Neural progenitor cell (in vitro differentiated cells): ENCODE measurements around the gene BCAS3. TPM values are rescaled to one million over a fixed set of nuclear protein-coding genes. Genes with fewer than 3 reads are reported as not detected.

Source experiments
- DNase-seq: peaks from one replicate; pipeline ENCODE4 v3.0.0-alpha.2; 2016; ENCODE audit warnings: low spot score
- H2AFZ ChIP-seq: fragments of 200-600 bp; sonication (generic); replicated peaks from 2 replicates; pipeline ENCODE4 v1.6.1; 2016; ENCODE audit warnings: antibody characterized with exemption
- H3F3A ChIP-seq: fragments of 200-600 bp; sonication (generic); 2 replicates; pipeline ENCODE4 v1.6.1; 2016; ENCODE audit warnings: antibody characterized with exemption, low read depth
- H3K27ac ChIP-seq: fragments of 200-600 bp; sonication (generic); 2 replicates; pipeline ENCODE4 v1.5.1; 2016; ENCODE audit warnings: mild to moderate bottlenecking
- H3K27me3 ChIP-seq: fragments of 200-600 bp; sonication (generic); 2 replicates; pipeline ENCODE4 v1.6.1; 2016; ENCODE audit warnings: mild to moderate bottlenecking, moderate library complexity
- H3K36me3 ChIP-seq: fragments of 200-600 bp; sonication (generic); 2 replicates; pipeline ENCODE4 v1.5.1; 2016
- H3K4me1 ChIP-seq: fragments of 200-600 bp; sonication (generic); 2 replicates; pipeline ENCODE4 v1.6.1; 2016; ENCODE audit warnings: mixed run types
- H3K4me2 ChIP-seq: fragments of 200-600 bp; sonication (generic); 2 replicates; pipeline ENCODE4 v1.6.1; 2016
- H3K4me3 ChIP-seq: fragments of 200-600 bp; sonication (generic); 2 replicates; pipeline ENCODE4 v1.5.1; 2016
- H3K79me2 ChIP-seq: fragments of 200-600 bp; sonication (generic); 2 replicates; pipeline ENCODE4 v1.6.1; 2016; ENCODE audit warnings: low read depth
- H3K9ac ChIP-seq: fragments of 200-600 bp; sonication (generic); 2 replicates; pipeline ENCODE4 v1.6.1; 2016
- H3K9me3 ChIP-seq: fragments of 200-600 bp; sonication (generic); 2 replicates; pipeline ENCODE4 v1.5.1; 2016; ENCODE audit warnings: low read depth
- H4K20me1 ChIP-seq: fragments of 200-600 bp; sonication (generic); 2 replicates; pipeline ENCODE4 v1.6.1; 2016; ENCODE audit warnings: low read depth
- H3K27ac Mint-ChIP-seq: 3 replicates; pipeline ENCODE4 v1.8.0; 2021; ENCODE audit warnings: mixed read lengths
- H3K27me3 Mint-ChIP-seq: 2 replicates; pipeline ENCODE4 v1.8.0; 2022; ENCODE audit warnings: low read depth, mild to moderate bottlenecking, inconsistent platforms, moderate library complexity, mixed read lengths; ENCODE audit not compliant: insufficient read depth
- H3K36me3 Mint-ChIP-seq: 3 replicates; pipeline ENCODE4 v1.8.0; 2021; ENCODE audit warnings: mixed read lengths
- H3K4me1 Mint-ChIP-seq: 3 replicates; pipeline ENCODE4 v1.8.0; 2021; ENCODE audit warnings: mixed read lengths
- H3K4me3 Mint-ChIP-seq: 3 replicates; pipeline ENCODE4 v1.8.0; 2021; ENCODE audit warnings: mild to moderate bottlenecking, moderate library complexity, mixed read lengths
- H3K9me3 Mint-ChIP-seq: 3 replicates; pipeline ENCODE4 v1.8.0; 2020; ENCODE audit warnings: mixed read lengths
- CTCF ChIP-seq: fragments of 200-600 bp; sonication (generic); IDR thresholded peaks from 2 replicates; pipeline ENCODE4 v1.5.1; 2017; ENCODE audit warnings: antibody characterized with exemption, mild to moderate bottlenecking
- EZH2 ChIP-seq: fragments of 200-600 bp; sonication (generic); IDR thresholded peaks from 2 replicates; pipeline ENCODE4 v1.6.1; 2017; ENCODE audit warnings: antibody characterized with exemption, mild to moderate bottlenecking, moderate library complexity
- EZH2phosphoT487 ChIP-seq: fragments of 200-600 bp; sonication (generic); IDR thresholded peaks from 2 replicates; pipeline ENCODE4 v1.6.1; 2017; ENCODE audit warnings: antibody characterized with exemption
- total RNA-seq: library from RNA; depleted of rRNA; stranded (reverse); fragments of >200 nt; gene quantifications from 2 replicates; pipeline ENCODE4 v1.2.3, GENCODE V29; 2015; ENCODE audit warnings: low replicate concordance

Gene BCAS3
- total RNA-seq, 1 donor from 2014 or later: 60.9 TPM

- Histone ChIP-seq H3K9me3 (no peaks in the 10 kb centered on the region), H3K4me2 (no peak overlapping the region), H3K4me3 (no peak overlapping the region), H3K79me2 (no peaks in the 10 kb centered on the region), H4K20me1 (no peaks in the 10 kb centered on the region), H3K4me1 (peaks cover 9% of the 10 kb centered on the region), H3K27me3 (no peaks in the 10 kb centered on the region), H3K9ac (no peak overlapping the region), H2AFZ (no peak overlapping the region), H3K36me3 (no peaks in the 10 kb centered on the region), H3F3A (no peaks in the 10 kb centered on the region), H3K27ac (no peak overlapping the region)
- Mint-ChIP-seq H3K4me1 (peaks cover 10% of the 10 kb centered on the region), H3K36me3 (no peaks in the 10 kb centered on the region), H3K27ac (no peak overlapping the region), H3K9me3 (no peaks in the 10 kb centered on the region), H3K4me3 (no peak overlapping the region), H3K27me3 (no peaks in the 10 kb centered on the region)
- DNase-seq: no peak
- TF ChIP-seq CTCF: no peak
- TF ChIP-seq EZH2phosphoT487: no peak
- no peak for TF ChIP-seq EZH2
These were observed 583.5 kb downstream of the BCAS3 start for GRCh38 chr17:61261001-61261637.

DNA sequence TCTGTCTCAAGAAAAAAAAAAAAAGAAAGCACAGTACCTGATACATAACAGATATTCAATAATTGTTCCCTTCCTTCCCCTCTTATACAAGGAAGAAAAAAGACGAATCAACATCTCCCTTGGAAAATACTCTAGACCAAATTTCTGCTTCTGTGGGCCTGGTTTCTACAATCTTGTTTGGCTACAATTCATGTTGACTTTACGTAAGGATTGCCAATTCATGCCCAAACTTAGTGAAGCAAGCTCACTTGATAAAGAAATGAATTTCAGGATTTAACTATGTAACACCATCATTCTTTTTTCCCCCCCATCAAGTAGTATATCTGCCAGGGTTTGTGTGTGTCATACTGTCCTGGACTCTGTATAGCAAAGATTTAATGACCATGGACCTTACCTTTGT is 587.7 kb downstream of the BCAS3 start:
- Histone ChIP-seq H3K36me3 (no peaks in the 10 kb centered on the region), H4K20me1 (no peaks in the 10 kb centered on the region), H2AFZ (no peak overlapping the region), H3K27ac (no peak overlapping the region), H3K4me2 (no peak overlapping the region), H3K9ac (no peak overlapping the region), H3K27me3 (no peaks in the 10 kb centered on the region), H3K9me3 (no peaks in the 10 kb centered on the region), H3K79me2 (no peaks in the 10 kb centered on the region), H3K4me3 (no peak overlapping the region), H3K4me1 (peaks cover 9% of the 10 kb centered on the region), H3F3A (no peaks in the 10 kb centered on the region)
- Mint-ChIP-seq H3K9me3 (no peaks in the 10 kb centered on the region), H3K27me3 (peaks cover 2% of the 10 kb centered on the region), H3K36me3 (no peaks in the 10 kb centered on the region), H3K4me1 (peaks cover 8% of the 10 kb centered on the region), H3K27ac (no peak overlapping the region), H3K4me3 (no peak overlapping the region)
- TF ChIP-seq EZH2phosphoT487 (no peak), EZH2 (no peak), CTCF (no peak)
- DNase-seq: no peak

- H3K4me1 Mint-ChIP-seq: no peaks in the 10 kb centered on the region
- Histone ChIP-seq H3K9me3 (no peaks in the 10 kb centered on the region), H3K79me2 (no peaks in the 10 kb centered on the region), H3K36me3 (no peaks in the 10 kb centered on the region), H3K27me3 (no peaks in the 10 kb centered on the region), H3K4me3 (no peak overlapping the region), H3K4me1 (no peaks in the 10 kb centered on the region), H2AFZ (no peak overlapping the region), H4K20me1 (no peaks in the 10 kb centered on the region), H3K4me2 (no peak overlapping the region), H3F3A (no peaks in the 10 kb centered on the region), H3K27ac (no peak overlapping the region), H3K9ac (no peak overlapping the region)
- peaks cover 2% of the 10 kb centered on the region for H3K27me3 Mint-ChIP-seq
- H3K9me3 Mint-ChIP-seq: no peaks in the 10 kb centered on the region
- no peak overlapping the region for H3K27ac Mint-ChIP-seq
- H3K36me3 Mint-ChIP-seq: no peaks in the 10 kb centered on the region
- no peak for TF ChIP-seq EZH2
- no peak for TF ChIP-seq CTCF
- no peak for TF ChIP-seq EZH2phosphoT487
- DNase-seq: no peak
- H3K4me3 Mint-ChIP-seq: no peak overlapping the region
These were observed 590.2 kb downstream of the BCAS3 start for GRCh38 chr17:61267847-61268246.
